Effector memory CD8-positive, alpha-beta T cell (primary cell): ENCODE results near the gene ACOT7.
"Not testable (repeated sequence)": the region's sequence is repeated elsewhere in the genome, so short reads cannot be mapped to it uniquely, and the experiment has no call there.

Source experiments
- ATAC-seq: fragments of 150-1000 bp; cut with Tn5 transposase; replicated peaks from 2 replicates; pipeline ENCODE4 v1.10.0; 2021; ENCODE audit warnings: mild to moderate bottlenecking, moderate library complexity
- DNase-seq, 3 experiments: peaks; one replicate each; pipeline ENCODE4 v3.0.0; 2021
- H3K27ac Mint-ChIP-seq, 2 donors: one replicate each; pipeline ENCODE4 v1.8.0; 2022; ENCODE audit warnings: mild to moderate bottlenecking in 2 of 2, mixed read lengths in 2 of 2, moderate library complexity in 2 of 2
- H3K27me3 Mint-ChIP-seq, 2 donors: one replicate each; pipeline ENCODE4 v1.8.0; 2022; ENCODE audit warnings: mixed read lengths in 2 of 2
- H3K36me3 Mint-ChIP-seq: one replicate; pipeline ENCODE4 v1.8.0; 2022; ENCODE audit warnings: mild to moderate bottlenecking, moderate library complexity, mixed read lengths; ENCODE audit not compliant: insufficient read depth
- H3K4me1 Mint-ChIP-seq, 2 donors: one replicate each; pipeline ENCODE4 v1.8.0; 2022; ENCODE audit warnings: low read depth in 2 of 2, mixed read lengths in 2 of 2
- H3K4me3 Mint-ChIP-seq, 2 donors: one replicate each; pipeline ENCODE4 v1.8.0; 2022; ENCODE audit warnings: mild to moderate bottlenecking in 2 of 2, mixed read lengths in 2 of 2, moderate library complexity in 2 of 2
- H3K9me3 Mint-ChIP-seq, 2 donors: one replicate each; pipeline ENCODE4 v1.8.0; 2022; ENCODE audit warnings: mixed read lengths in 2 of 2

The ACOT7 gene

GRCh38 chr1:6233376-6233775 lies 160.2 kb downstream of the ACOT7 start:
- Mint-ChIP-seq H3K4me1 (peaks cover 0 to 4% of the 10 kb centered on the region in 2 donors), H3K4me3 (peak overlapping the region; percentile 17 to 37), H3K27ac (no peak overlapping the region), H3K27me3 (peaks cover 0 to under 1% of the 10 kb centered on the region in 2 donors), H3K36me3 (peaks cover 52% of the 10 kb centered on the region), H3K9me3 (no peaks in the 10 kb centered on the region)
- no peak for ATAC-seq
- DNase-seq: no peak

- H3K27me3 Mint-ChIP-seq: no peaks in the 10 kb centered on the region
- H3K4me1 Mint-ChIP-seq: peaks cover 0 to 6% of the 10 kb centered on the region in 2 donors
- no peaks in the 10 kb centered on the region for H3K9me3 Mint-ChIP-seq
- DNase-seq (no peak), ATAC-seq (no peak)
- H3K27ac Mint-ChIP-seq: no peak overlapping the region
- H3K4me3 Mint-ChIP-seq: no peak overlapping the region
- H3K36me3 Mint-ChIP-seq: peaks cover 49% of the 10 kb centered on the region
Observed at GRCh38 chr1:6225651-6226050, 167.9 kb downstream of the ACOT7 start.

- H3K9me3 Mint-ChIP-seq: no peaks in the 10 kb centered on the region
- peaks cover 0 to 6% of the 10 kb centered on the region in 2 donors for H3K4me1 Mint-ChIP-seq
- no peaks in the 10 kb centered on the region for H3K27me3 Mint-ChIP-seq
- H3K4me3 Mint-ChIP-seq: no peak overlapping the region
- ATAC-seq: no peak
- H3K27ac Mint-ChIP-seq: no peak overlapping the region
- peaks cover 42% of the 10 kb centered on the region for H3K36me3 Mint-ChIP-seq
- no peak for DNase-seq
Observed at GRCh38 chr1:6224718-6225117, 168.8 kb downstream of the ACOT7 start.

- no peaks in the 10 kb centered on the region for H3K27me3 Mint-ChIP-seq
- no peak overlapping the region for H3K4me3 Mint-ChIP-seq
- H3K27ac Mint-ChIP-seq: no peak overlapping the region
- H3K36me3 Mint-ChIP-seq: peaks cover 37% of the 10 kb centered on the region
- ATAC-seq (no peak), DNase-seq (no peak)
- no peaks in the 10 kb centered on the region for H3K9me3 Mint-ChIP-seq
- H3K4me1 Mint-ChIP-seq: peaks cover 0 to 6% of the 10 kb centered on the region in 2 donors
Observed at GRCh38 chr1:6223617-6224016, 169.9 kb downstream of the ACOT7 start.

- DNase-seq (no peak), ATAC-seq (no peak)
- H3K4me1 Mint-ChIP-seq: peaks cover 0 to 6% of the 10 kb centered on the region in 2 donors
- H3K9me3 Mint-ChIP-seq: no peaks in the 10 kb centered on the region
- no peak overlapping the region for H3K4me3 Mint-ChIP-seq
- H3K27me3 Mint-ChIP-seq: no peaks in the 10 kb centered on the region
- H3K36me3 Mint-ChIP-seq: peaks cover 34% of the 10 kb centered on the region
- no peak overlapping the region for H3K27ac Mint-ChIP-seq
Observed at GRCh38 chr1:6222636-6223035, 170.9 kb downstream of the ACOT7 start.

- H3K36me3 Mint-ChIP-seq: peaks cover 27% of the 10 kb centered on the region
- H3K27ac Mint-ChIP-seq: no peak overlapping the region
- H3K4me3 Mint-ChIP-seq: no peak overlapping the region
- ATAC-seq (no peak), DNase-seq (no peak)
- H3K9me3 Mint-ChIP-seq: no peaks in the 10 kb centered on the region
- H3K27me3 Mint-ChIP-seq: no peaks in the 10 kb centered on the region
- peaks cover 0 to 4% of the 10 kb centered on the region in 2 donors for H3K4me1 Mint-ChIP-seq
Observed at GRCh38 chr1:6221210-6221784, 172.3 kb downstream of the ACOT7 start.

GRCh38 chr1:6220236-6220635 lies 173.3 kb downstream of the ACOT7 start:
- no peaks in the 10 kb centered on the region for H3K27me3 Mint-ChIP-seq
- H3K27ac Mint-ChIP-seq: no peak overlapping the region
- ATAC-seq (no peak), DNase-seq (no peak)
- H3K4me1 Mint-ChIP-seq: no peaks in the 10 kb centered on the region
- peaks cover 18% of the 10 kb centered on the region for H3K36me3 Mint-ChIP-seq
- H3K9me3 Mint-ChIP-seq: no peaks in the 10 kb centered on the region
- H3K4me3 Mint-ChIP-seq: no peak overlapping the region

- H3K4me3 Mint-ChIP-seq, DNase-seq, ATAC-seq: not testable (repeated sequence)
Observed at GRCh38 chr1:6219641-6220040, 173.9 kb downstream of the ACOT7 start.

GRCh38 chr1:6218375-6219164 lies 175.0 kb downstream of the ACOT7 start:
- DNase-seq (no peak), ATAC-seq (no peak)
- H3K36me3 Mint-ChIP-seq: peaks cover 11% of the 10 kb centered on the region
- no peaks in the 10 kb centered on the region for H3K27me3 Mint-ChIP-seq
- H3K4me1 Mint-ChIP-seq: no peaks in the 10 kb centered on the region
- H3K27ac Mint-ChIP-seq: no peak overlapping the region
- no peaks in the 10 kb centered on the region for H3K9me3 Mint-ChIP-seq
- H3K4me3 Mint-ChIP-seq: no peak overlapping the region

More at GRCh38 chr1:6219641-6220040, 173.9 kb downstream of the ACOT7 start:
- peaks cover 18% of the 10 kb centered on the region for H3K36me3 Mint-ChIP-seq
- H3K27ac Mint-ChIP-seq, H3K9me3 Mint-ChIP-seq, H3K27me3 Mint-ChIP-seq, H3K4me1 Mint-ChIP-seq: not testable (repeated sequence)
